Adrenal gland (tissue), 5 donors: ENCODE measurements around the gene LARP1.

Experiments used
- POLR2A ChIP-seq, 2 donors: fragments of 450-650 bp; IDR thresholded peaks; one replicate each; pipeline ENCODE4 v1.6.1; 2017; ENCODE audit warnings: antibody characterized with exemption in 2 of 2, mild to moderate bottlenecking in 2 of 2, moderate library complexity in 1 of 2
- TF ChIP-seq, protein P1 (sequence below), 6 experiments: fragments of 450-650 bp in 4 of 6; fragments of 200-600 bp in 2 of 6; sonication (generic) in 1 of 6; IDR thresholded peaks; 1 replicate in 5 of 6; 2 replicates in 1 of 6; pipeline versions ENCODE4 v1.5.1 to v1.8.0; 2016 to 2021; ENCODE audit warnings: antibody characterized with exemption in 6 of 6, mild to moderate bottlenecking in 2 of 6, moderate library complexity in 1 of 6
- donor health status: DM: no; HTN: no; CAD: no.

DNA sequence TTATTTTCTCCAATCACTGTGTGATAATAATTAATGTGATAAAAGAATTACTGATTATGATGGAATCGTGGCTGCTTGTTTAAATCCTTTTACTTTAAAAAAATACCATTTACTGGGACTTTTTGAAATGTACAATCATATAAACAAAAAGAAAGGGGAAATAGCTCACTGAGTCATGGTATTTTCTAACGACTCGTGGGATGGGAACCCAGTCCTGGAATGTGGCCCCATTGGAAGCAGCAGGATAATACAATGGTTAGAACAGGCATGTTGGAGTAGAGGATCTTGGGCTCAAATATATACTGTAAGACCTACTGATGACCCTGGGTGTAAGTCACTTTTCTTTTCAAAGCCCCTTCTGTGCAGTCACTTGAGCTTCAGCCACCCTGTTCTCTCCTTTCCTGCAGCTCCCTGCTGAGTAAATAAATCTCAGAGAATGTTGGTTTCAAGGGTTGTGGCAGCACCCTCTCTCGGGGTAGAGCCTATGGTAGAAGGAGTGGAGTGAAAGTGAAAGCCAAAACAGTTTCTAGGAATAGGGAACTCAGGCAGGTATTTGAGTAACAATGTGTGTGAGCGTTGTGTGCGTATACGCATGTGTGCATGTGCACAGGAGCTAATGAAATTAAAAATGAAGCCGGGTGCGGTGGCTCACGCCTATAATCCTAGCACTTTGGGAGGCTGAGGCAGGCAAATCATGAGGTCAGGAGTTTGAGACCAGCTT is 40.8 kb upstream of the LARP1 start:
- TF ChIP-seq, protein P1, sequence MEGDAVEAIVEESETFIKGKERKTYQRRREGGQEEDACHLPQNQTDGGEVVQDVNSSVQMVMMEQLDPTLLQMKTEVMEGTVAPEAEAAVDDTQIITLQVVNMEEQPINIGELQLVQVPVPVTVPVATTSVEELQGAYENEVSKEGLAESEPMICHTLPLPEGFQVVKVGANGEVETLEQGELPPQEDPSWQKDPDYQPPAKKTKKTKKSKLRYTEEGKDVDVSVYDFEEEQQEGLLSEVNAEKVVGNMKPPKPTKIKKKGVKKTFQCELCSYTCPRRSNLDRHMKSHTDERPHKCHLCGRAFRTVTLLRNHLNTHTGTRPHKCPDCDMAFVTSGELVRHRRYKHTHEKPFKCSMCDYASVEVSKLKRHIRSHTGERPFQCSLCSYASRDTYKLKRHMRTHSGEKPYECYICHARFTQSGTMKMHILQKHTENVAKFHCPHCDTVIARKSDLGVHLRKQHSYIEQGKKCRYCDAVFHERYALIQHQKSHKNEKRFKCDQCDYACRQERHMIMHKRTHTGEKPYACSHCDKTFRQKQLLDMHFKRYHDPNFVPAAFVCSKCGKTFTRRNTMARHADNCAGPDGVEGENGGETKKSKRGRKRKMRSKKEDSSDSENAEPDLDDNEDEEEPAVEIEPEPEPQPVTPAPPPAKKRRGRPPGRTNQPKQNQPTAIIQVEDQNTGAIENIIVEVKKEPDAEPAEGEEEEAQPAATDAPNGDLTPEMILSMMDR (IDR thresholded peaks at IDR 0.05) = no peak
- TF ChIP-seq POLR2A (IDR thresholded peaks at IDR 0.05) = no peak
